Glomerular endothelial cell (primary cell): ENCODE results near the gene CHD5. TPM values are rescaled to one million over a fixed set of nuclear protein-coding genes. Genes with fewer than 3 reads are reported as not detected.

Source experiments
- DNase-seq: peaks from one replicate; pipeline ENCODE4 v3.0.0-alpha.2; 2011; ENCODE audit warnings: low read depth, low spot score; ENCODE audit errors: extremely low read depth
- total RNA-seq: library from RNA; depleted of rRNA; stranded (reverse); fragments of >200 nt; gene quantifications from 2 replicates; pipeline ENCODE4 v1.2.3, GENCODE V29; 2015

The CHD5 gene
- total RNA-seq, 1 donor from 2014 or later, result under 0.01 TPM

- no peak for DNase-seq
Observed at GRCh38 chr1:6175411-6175828, 4.7 kb downstream of the CHD5 start.

- DNase-seq, result no peak
Observed at GRCh38 chr1:6174621-6175410, 5.3 kb downstream of the CHD5 start.

- no peak for DNase-seq
Observed at GRCh38 chr1:6172549-6172948, 7.6 kb downstream of the CHD5 start.

- no peak for DNase-seq
Observed at GRCh38 chr1:6171548-6172124, 8.5 kb downstream of the CHD5 start.

GRCh38 chr1:6170742-6171201 is 9.3 kb downstream of the CHD5 start:
- DNase-seq, result no peak

- no peak for DNase-seq
Observed at GRCh38 chr1:6170116-6170741, 9.9 kb downstream of the CHD5 start.

- no peak for DNase-seq
Observed at GRCh38 chr1:6168947-6169586, 11.1 kb downstream of the CHD5 start.

DNA sequence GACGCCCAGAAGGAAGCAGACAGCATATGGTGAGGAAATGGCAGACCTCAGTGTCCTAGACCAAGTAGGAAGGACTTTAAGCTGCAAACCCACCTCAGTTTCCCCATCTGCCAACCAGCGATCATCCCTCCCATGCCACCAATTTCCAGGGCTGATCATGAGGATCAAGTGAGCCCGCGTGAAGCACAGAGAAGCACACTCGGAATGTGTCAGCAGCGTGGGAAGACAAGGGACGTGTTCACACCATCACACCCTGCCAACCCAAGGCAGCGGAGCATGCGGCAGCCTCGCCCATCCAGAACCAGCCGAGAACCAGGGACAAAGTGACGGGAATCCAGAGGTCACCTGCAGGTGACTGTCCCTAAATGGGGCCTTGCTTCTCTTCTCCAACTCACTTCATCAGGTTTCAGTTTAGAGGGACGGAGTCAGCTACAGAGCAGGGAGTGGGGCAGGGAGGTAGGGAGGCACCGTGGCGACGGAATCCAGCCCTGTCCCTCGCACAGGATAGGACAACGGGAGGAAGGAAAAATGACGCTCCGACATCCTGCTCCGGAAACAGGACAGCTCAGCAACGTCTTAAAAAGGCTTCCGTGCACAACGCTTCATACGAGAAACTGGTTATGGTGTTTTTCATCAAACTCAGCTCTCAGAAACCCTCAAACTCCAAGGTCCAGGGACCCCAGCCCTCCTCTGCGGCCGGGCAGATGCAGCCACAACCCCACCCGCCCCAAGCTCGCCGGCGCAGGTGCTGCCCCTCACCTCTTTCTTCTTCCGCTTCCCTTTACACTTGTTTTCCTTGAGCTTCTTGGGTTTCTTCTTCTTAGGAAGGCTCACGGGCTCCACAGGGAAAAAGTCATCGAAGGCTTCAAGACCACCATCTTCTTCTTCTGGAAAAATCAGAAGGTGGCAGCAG is 12.5 kb downstream of the CHD5 start:
- no peak for DNase-seq

GRCh38 chr1:6166655-6167390 is 13.3 kb downstream of the CHD5 start:
- DNase-seq, result no peak

DNA sequence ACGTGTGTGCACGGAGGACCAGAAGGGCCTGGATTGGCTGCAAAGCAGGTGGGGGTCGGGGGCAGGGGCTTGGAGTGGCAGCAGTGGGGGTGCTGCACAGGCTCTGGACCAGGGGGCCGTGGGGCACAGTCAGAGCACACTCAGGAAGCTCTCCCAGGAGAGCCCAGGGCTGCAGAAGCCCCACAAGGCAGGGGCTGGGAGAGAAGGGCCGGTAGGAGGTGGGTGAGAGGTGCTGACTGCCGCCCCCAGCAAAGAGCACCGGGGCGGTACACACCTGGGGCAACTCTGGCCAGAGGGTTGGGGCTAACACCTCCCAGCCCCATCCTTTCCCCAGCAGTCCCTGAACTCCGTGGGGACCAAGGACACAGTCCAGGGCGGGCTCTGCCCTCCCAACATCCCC is 13.9 kb downstream of the CHD5 start:
- no peak for DNase-seq

DNA sequence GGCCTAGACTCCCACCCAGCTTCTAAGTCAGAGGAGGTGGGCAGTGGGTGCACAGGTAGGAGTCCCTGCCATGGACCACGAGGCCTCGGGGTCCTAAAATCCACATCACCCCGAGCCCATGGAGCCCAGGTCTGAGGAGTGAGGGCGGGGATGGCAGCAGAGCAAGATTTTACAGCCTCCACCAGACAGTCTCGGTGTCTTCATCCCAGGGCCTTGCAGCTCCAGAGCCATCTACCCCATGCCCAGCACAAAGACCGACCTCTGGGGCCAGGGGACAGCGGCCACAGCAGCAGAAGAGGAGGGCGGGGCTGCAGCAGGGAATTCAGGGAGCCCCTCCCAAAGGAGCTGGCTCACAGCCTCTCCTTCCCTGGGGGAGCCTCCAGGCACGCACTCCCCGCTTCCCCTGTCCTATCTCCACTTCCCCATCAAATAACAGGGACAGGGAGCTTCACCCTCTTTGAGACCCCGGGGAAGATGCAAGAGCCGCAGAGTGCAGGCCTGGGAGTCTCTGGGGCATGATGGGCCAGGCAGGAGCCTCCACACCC is 14.6 kb downstream of the CHD5 start:
- DNase-seq, result no peak

DNA sequence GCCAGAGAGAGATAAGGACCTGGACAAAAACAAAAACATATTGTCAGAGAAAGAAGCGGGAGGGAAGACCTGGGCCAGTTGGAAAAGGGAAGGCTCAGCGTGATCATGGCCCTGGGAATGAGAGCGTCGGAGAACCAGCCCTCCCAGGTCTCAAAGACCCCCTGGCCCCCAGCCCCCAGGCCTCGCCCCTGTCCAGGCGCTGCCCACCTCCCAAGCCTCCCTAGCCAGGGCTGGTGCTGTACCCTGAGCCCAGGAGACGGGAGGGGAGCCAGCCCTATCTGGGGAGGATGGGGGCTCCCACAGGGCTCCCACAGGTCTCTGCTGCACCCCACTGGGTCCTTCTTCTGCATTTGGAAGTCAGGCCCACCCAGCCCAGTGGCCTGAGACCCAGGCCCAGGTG is 15.1 kb downstream of the CHD5 start:
- DNase-seq, result no peak

DNA sequence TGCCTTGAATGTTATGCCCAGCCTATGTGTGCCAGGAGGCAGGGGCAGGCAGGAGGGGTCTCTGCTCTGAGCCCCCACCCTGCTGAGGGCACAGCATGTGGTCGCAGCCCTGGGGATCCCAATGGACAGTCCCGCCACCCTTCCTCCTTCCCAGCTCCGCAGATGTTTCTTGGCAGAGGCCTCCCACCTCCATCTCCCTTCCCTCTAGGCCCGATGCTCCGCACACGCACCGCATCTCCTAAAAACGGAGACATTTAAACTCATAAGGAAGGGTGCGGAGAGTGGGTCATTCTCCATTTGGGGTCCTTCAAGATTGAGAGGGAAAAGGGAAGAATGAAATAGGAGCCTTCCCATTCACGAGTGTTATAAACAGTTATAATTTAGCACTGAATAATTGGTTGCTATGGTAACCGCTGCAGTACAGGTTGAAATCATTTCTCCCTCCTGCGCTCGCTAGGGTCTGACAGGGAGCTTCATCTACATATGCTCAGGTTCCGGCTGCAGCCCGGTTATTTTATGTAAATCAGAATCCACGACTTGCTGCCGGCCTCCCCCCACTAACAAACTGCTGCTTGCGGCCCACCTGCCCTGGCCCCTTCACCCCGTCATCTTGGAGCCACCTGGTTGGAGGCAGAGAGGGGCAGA is 16.0 kb downstream of the CHD5 start:
- no peak for DNase-seq

DNA sequence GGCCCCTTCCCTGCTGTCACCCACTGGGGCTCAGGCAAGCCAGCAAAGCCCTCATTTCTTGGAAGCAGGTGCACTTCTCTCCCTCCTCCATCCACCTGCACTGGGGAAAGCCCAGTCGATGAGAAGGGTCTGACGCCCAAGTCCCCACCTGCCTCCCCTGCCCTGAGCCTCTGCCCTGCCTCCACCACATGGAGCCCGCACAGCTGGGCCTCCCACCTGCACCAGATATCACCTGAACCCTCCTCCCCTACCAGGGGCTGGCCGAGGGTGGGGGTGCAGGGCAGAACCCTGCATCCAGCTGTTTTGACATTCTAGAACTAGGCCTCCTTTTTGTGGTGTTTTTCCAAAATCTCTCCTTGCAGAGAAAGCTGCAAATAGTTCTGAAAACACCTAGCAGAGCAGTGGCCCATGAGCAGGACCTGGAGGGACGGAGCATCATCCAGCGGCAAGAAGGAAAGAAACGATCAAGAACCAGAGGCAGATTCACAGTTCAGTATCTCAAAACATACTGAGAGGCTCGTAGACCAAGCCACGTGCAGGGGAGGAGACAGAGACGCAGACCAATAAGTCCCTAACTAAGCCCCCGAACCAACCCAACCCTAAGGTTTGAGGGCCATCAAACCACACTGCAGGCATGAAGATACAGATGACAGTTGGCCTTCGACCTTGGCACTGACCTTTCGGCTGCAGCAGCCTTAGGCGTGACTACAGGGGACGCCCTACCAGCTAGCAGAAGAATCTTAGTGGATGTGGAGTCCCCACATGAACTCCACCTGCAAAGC is 16.7 kb downstream of the CHD5 start:
- DNase-seq, result no peak

- DNase-seq, result no peak
Observed at GRCh38 chr1:6162773-6163172, 17.3 kb downstream of the CHD5 start.

- no peak for DNase-seq
Observed at GRCh38 chr1:6162341-6162740, 17.8 kb downstream of the CHD5 start.

DNA sequence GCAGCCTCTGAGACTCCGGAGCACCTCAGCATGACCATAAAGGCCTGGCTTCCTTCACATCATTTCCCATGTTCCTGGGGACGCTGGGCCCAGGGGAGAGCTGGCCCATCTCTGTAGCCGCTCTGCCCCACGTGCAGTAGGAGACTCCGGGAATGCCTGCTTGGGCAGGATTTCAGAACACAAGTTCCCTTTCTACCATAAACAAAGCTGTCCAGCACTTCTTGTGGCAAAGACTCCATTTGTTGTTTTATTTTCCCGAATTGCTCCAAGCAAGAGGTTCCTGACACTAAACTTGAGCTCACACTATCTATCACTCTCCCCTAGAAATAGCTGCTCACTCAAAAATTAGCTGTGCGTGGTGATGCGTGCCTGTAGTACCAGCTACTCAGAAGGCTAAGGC is 21.9 kb downstream of the CHD5 start:
- no peak for DNase-seq

- DNase-seq, result no peak
Observed at GRCh38 chr1:6157528-6158174, 22.5 kb downstream of the CHD5 start.
